GM19193 (cell line): ENCODE data around the gene ZBTB8OS.
A peak's percentile ranks its signal among the peaks of the same experiment; 100 is the strongest.

Experiments used
- POLR2A ChIP-seq: IDR thresholded peaks from 4 replicates; pipeline ENCODE4 v1.6.1; 2011; ENCODE audit not compliant: insufficient read depth, insufficient read length; ENCODE audit errors: extremely low read depth

ZBTB8OS gene

GRCh38 chr1:32619701-32620485 lies 30.5 kb downstream of the ZBTB8OS start:
- TF ChIP-seq POLR2A = no peak

- TF ChIP-seq POLR2A = no peak
Measured at GRCh38 chr1:32618673-32619221, 31.6 kb downstream of the ZBTB8OS start.

- no peak for TF ChIP-seq POLR2A
Measured at GRCh38 chr1:32613472-32613871, 36.9 kb downstream of the ZBTB8OS start.

- peak; percentile 53 for TF ChIP-seq POLR2A
Measured at GRCh38 chr1:32612189-32612881, 38.0 kb downstream of the ZBTB8OS start.

- TF ChIP-seq POLR2A = no peak
Measured at GRCh38 chr1:32611859-32612188, 38.5 kb downstream of the ZBTB8OS start.

GRCh38 chr1:32609180-32609579 lies 41.2 kb downstream of the ZBTB8OS start:
- TF ChIP-seq POLR2A = no peak

- no peak for TF ChIP-seq POLR2A
Measured at GRCh38 chr1:32606565-32607371, 43.6 kb downstream of the ZBTB8OS start.

- no peak for TF ChIP-seq POLR2A
Measured at GRCh38 chr1:32605711-32606424, 44.5 kb downstream of the ZBTB8OS start.

GRCh38 chr1:32600034-32600433 lies 50.3 kb downstream of the ZBTB8OS start:
- TF ChIP-seq POLR2A = no peak

- TF ChIP-seq POLR2A = no peak
Measured at GRCh38 chr1:32592943-32593342, 57.4 kb downstream of the ZBTB8OS start.

- no peak for TF ChIP-seq POLR2A
Measured at GRCh38 chr1:32580348-32581017, 69.9 kb downstream of the ZBTB8OS start.
